Heart left ventricle (tissue), 16 donors: ENCODE results near the gene ALCAM. TPM values are rescaled to one million over a fixed set of nuclear protein-coding genes. Genes with fewer than 3 reads are reported as not detected.
A peak's percentile ranks its signal among the peaks of the same experiment; 100 is the strongest.

Experiments used
- ATAC-seq, 4 donors: fragments of 200-7000 bp; cut with Tn5 transposase; one replicate each; pipeline ENCODE4 v1.9.1; 2020 to 2022; ENCODE audit warnings: moderate library complexity in 4 of 4, mild to moderate bottlenecking in 3 of 4, moderate number of reproducible peaks in 1 of 4
- DNase-seq, 5 donors: peaks; one replicate each; pipeline ENCODE4 v3.0.0-alpha.2; 2020
- H3K27ac ChIP-seq, 12 donors: fragments of 200-600 bp; sonication (generic) in 4 of 12; one replicate each; pipeline versions ENCODE4 v1.5.0 to v1.8.0; 2016 to 2022; ENCODE audit warnings: mild to moderate bottlenecking in 2 of 12
- H3K27me3 ChIP-seq, 9 donors: fragments of 200-600 bp; sonication (generic) in 2 of 9; one replicate each; pipeline versions ENCODE4 v1.5.1 to v1.8.0; 2016 to 2022; ENCODE audit warnings: mild to moderate bottlenecking in 3 of 9
- H3K36me3 ChIP-seq, 9 donors: fragments of 200-600 bp; sonication (generic) in 2 of 9; one replicate each; pipeline versions ENCODE4 v1.5.0 to v1.8.0; 2018 to 2022; ENCODE audit warnings: mild to moderate bottlenecking in 2 of 9
- H3K4me1 ChIP-seq, 12 donors: fragments of 200-600 bp; sonication (generic) in 4 of 12; one replicate each; pipeline versions ENCODE4 v1.5.0 to v1.8.0; 2016 to 2022; ENCODE audit warnings: mild to moderate bottlenecking in 3 of 12
- H3K4me3 ChIP-seq, 12 donors: fragments of 200-600 bp; sonication (generic) in 4 of 12; one replicate each; pipeline versions ENCODE4 v1.5.0 to v1.8.0; 2017 to 2022; ENCODE audit warnings: mild to moderate bottlenecking in 9 of 12, moderate library complexity in 4 of 12
- H3K9me3 ChIP-seq, 12 donors: fragments of 200-600 bp; sonication (generic) in 4 of 12; one replicate each; pipeline versions ENCODE4 v1.5.0 to v1.8.0; 2016 to 2022; ENCODE audit warnings: mild to moderate bottlenecking in 1 of 12
- CTCF ChIP-seq, 12 donors: fragments of 200-600 bp; sonication (generic) in 4 of 12; IDR thresholded peaks; one replicate each; pipeline versions ENCODE4 v1.5.0 to v1.8.0; 2018 to 2022; ENCODE audit warnings: antibody characterized with exemption in 12 of 12, mild to moderate bottlenecking in 5 of 12
- POLR2A ChIP-seq, 2 donors: fragments of 450-650 bp; IDR thresholded peaks; one replicate each; pipeline ENCODE4 v1.6.1; 2017; ENCODE audit warnings: antibody characterized with exemption in 2 of 2, mild to moderate bottlenecking in 2 of 2, moderate library complexity in 2 of 2
- WGBS, 4 donors: extraction: QIAGEN DNeasy Blood & Tissue Kit in 2 of 4; methylation state at CpG; one replicate each; pipeline versions ENCODE4 v1.1.5 to v1.1.7; 2013 to 2018; 5-methylcytosine and 5-hydroxymethylcytosine counted together
- intact Hi-C, 10 donors: fragments of 100-400 bp; cut with DNase I; formaldehyde crosslinking; loops; one replicate each; pipeline versions ENCODE4 v1.11.1 to v1.14.2; 2022
- polyA plus RNA-seq, 2 donors: library from polyadenylated mRNA; stranded (reverse); fragments of 200-250 nt; gene quantifications; one replicate each; pipeline ENCODE4 v1.2.3, GENCODE V29; 2013
- total RNA-seq, 9 donors: library from RNA; depleted of rRNA in 2 of 9; stranded (reverse); fragments of >200 nt in 2 of 9; fragmentation: NEBNext Ultra II Directional in 3 of 9; extraction: Animal tissue kit (Norgen Biotek cat#: 25700) in 3 of 9; gene quantifications; one replicate each; pipeline versions ENCODE4 v1.1.0 to v1.2.4, GENCODE V29; 2016 to 2023
- donor health status: ischemic (EF 13 %, LVEDD 7.1; RV severe dilation, severe dysfunction).
- donor health status: healthy with polysubstance abuse.
- donor health status: DM: no; HTN: yes; CAD: no.
- donor health status: DM: no; HTN: no; CAD: no.
- donor health status: ischemic (EF 25% LVEDD 6.9; RV normal size, moderate dysfunction).
- donor health status: ischemic (EF 25% LVEDD 5.7; RV mildly dilated, moderate dysfunction).
- donor health status: healthy.
- donor health status: DM: yes; HTN: yes; CAD: no.
- donor health status: ischemic (EF 35%, LVEDD 5.7; RV mildly dilated, moderate dysfunction).
- donor health status: nonischemic (EF 11% LVEDD 7.7; RV severe dilation, severe dysfunction).
- donor health status: DM: yes; HTN: yes; CAD: no.
- donor health status: PGD.
- donor health status: ischemic (EF 29% LVEDD 5.4; RV normal size, mild dysfunction).
- donor health status: nonischemic (EF 23%, LVEDD 6.1; RV moderate dilation, normal function).

The ALCAM gene
- total and polyA plus RNA-seq, 11 donors, result 0.91 to 19.9 (median 5.5) TPM

GRCh38 chr3:105502333-105502732, 135.6 kb downstream of the ALCAM start:
- no peak overlapping the region for H3K4me3 ChIP-seq
- DNase-seq (no peak), ATAC-seq (no peak)
- no peak overlapping the region for H3K27ac ChIP-seq
- intact Hi-C loops, result no loop called here
- H3K36me3 ChIP-seq, result no peaks in the 10 kb centered on the region
- peaks cover 0 to 10% (median 0%) of the 10 kb centered on the region in 12 donors for H3K4me1 ChIP-seq
- 54 to 79% (median 67%) methylated on average over 2 of the region's 2 CpGs for WGBS, 4 donors
- no peaks in the 10 kb centered on the region for H3K27me3 ChIP-seq
- TF ChIP-seq POLR2A (IDR thresholded peaks at IDR 0.05) (no peak), CTCF (IDR thresholded peaks at IDR 0.05) (no peak)
- H3K9me3 ChIP-seq, result no peaks in the 10 kb centered on the region

- intact Hi-C loops, result no loop called here
- TF ChIP-seq CTCF (IDR thresholded peaks at IDR 0.05) (no peak), POLR2A (IDR thresholded peaks at IDR 0.05) (no peak)
Observed at GRCh38 chr3:105503191-105503593, 136.5 kb downstream of the ALCAM start.

GRCh38 chr3:105504440-105504951, 137.8 kb downstream of the ALCAM start:
- no peak overlapping the region for H3K4me3 ChIP-seq
- no peaks in the 10 kb centered on the region for H3K36me3 ChIP-seq
- intact Hi-C loops, result no loop called here
- ATAC-seq (no peak), DNase-seq (peak in 1 of 5 donors; percentile 29)
- peaks cover 0 to 7% (median 0%) of the 10 kb centered on the region in 12 donors for H3K4me1 ChIP-seq
- TF ChIP-seq CTCF (IDR thresholded peaks at IDR 0.05) (no peak), POLR2A (IDR thresholded peaks at IDR 0.05) (no peak)
- H3K27me3 ChIP-seq, result no peaks in the 10 kb centered on the region
- WGBS, 4 donors, result 72 to 86% (median 81%) methylated on average over 13 of the region's 13 CpGs
- no peak overlapping the region for H3K27ac ChIP-seq
- H3K9me3 ChIP-seq, result no peaks in the 10 kb centered on the region

More at GRCh38 chr3:105503191-105503593, 136.5 kb downstream of the ALCAM start:
- Histone ChIP-seq H3K4me1 (peaks cover 0 to 10% (median 0%) of the 10 kb centered on the region in 12 donors), H3K27ac (no peak overlapping the region), H3K27me3 (no peaks in the 10 kb centered on the region), H3K9me3 (no peaks in the 10 kb centered on the region), H3K4me3 (no peak overlapping the region), H3K36me3 (no peaks in the 10 kb centered on the region)
- ATAC-seq (no peak), DNase-seq (no peak)
- WGBS, 4 donors, result 87 to 90% (median 89%) methylated on average over 3 of the region's 3 CpGs

DNA sequence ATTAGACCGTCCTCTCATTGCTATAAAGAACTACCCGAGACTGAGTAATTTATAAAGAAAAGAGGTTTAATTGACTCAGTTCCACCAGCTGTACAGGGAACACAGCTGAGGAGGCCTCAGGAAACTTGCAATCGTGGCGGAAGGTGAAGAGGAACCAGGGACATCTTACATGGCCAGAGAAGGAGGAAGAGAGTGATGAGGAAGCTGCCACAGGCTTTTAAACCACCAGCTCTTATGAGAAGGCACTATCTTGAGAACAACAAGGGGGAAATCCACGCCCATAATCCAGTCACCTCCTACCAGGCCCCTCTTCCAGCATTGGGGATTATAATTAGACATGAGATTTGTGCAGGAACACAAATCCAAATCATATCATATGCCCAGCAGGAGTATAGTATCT, 138.5 kb downstream of the ALCAM start:
- Histone ChIP-seq H3K27ac (no peak overlapping the region), H3K4me3 (no peak overlapping the region), H3K9me3 (no peaks in the 10 kb centered on the region), H3K4me1 (peaks cover 0 to under 1% (median 0%) of the 10 kb centered on the region in 12 donors), H3K27me3 (no peaks in the 10 kb centered on the region), H3K36me3 (no peaks in the 10 kb centered on the region)
- 77 to 83% (median 80%) methylated on average over 5 of the region's 5 CpGs for WGBS, 4 donors
- TF ChIP-seq CTCF (IDR thresholded peaks at IDR 0.05), result no peak
- no peak for TF ChIP-seq POLR2A (IDR thresholded peaks at IDR 0.05)
- intact Hi-C loops, result no loop called here
- peak in 2 of 4 donors; percentile 22 to 59 for ATAC-seq
- peak in 1 of 5 donors; percentile 21 for DNase-seq
